K562 (cell line): ENCODE measurements around the gene F9. TPM values are rescaled to one million over a fixed set of nuclear protein-coding genes. Genes with fewer than 3 reads are reported as not detected.

ENCODE experiments used
- ATAC-seq: fragments of 200-7000 bp; cut with Tn5 transposase; 3 replicates; pipeline ENCODE4 v1.9.1; 2020; ENCODE audit warnings: moderate library complexity
- BruUV-seq: library from RNA; stranded (reverse); fragments of 400-500 nt; replicated peaks from 2 replicates; lab custom pipeline; 2021; lab: Mats Ljungman, UMichigan
- CTCF ChIA-PET: fragments of 300-600 bp; formaldehyde crosslinking; extraction: SDS; loops from one replicate; lab custom pipeline; 2021; ENCODE audit warnings: low intra/inter-chr PET ratio; lab: Yijun Ruan, JAX
- POLR2A ChIA-PET: fragments of 300-600, 350-650 bp; sonication (Branson Sonifier 250); formaldehyde crosslinking; extraction: SDS; loops from one replicate; lab custom pipeline; 2021; ENCODE audit warnings: antibody characterized with exemption, inconsistent platforms; lab: Yijun Ruan, JAX
- DNase-seq, 4 experiments: peaks; one replicate each; pipeline versions ENCODE4 v3.0.0 to v3.0.0-alpha.2; 2011 to 2018; ENCODE audit warnings: low spot score in 3 of 4, mixed read lengths in 3 of 4; ENCODE audit errors: extremely low read depth in 1 of 4
- FAIRE-seq: peaks from 2 replicates; lab custom pipeline; 2011; peaks lifted over from hg19 to GRCh38; lab: Jason Lieb, UNC
- H2AFZ ChIP-seq: 2 replicates; pipeline ENCODE4 v1.6.0; 2011; ENCODE audit warnings: low read depth, low read length, control low read depth, inconsistent platforms
- H3K27ac ChIP-seq: fragments of 200-600 bp; 3 replicates; pipeline ENCODE4 v1.8.0; 2011; ENCODE audit warnings: low read depth, mild to moderate bottlenecking, control low read depth, inconsistent platforms, low read length, moderate library complexity, mixed read lengths; ENCODE audit errors: extremely low read depth
- H3K27me3 ChIP-seq, 2 experiments: fragments of 300-600 bp in 1 of 2; 2 replicates in 1 of 2; 3 replicates in 1 of 2; pipeline versions ENCODE4 v1.6.0 to v1.8.0; 2011; ENCODE audit warnings: inconsistent platforms in 2 of 2, low read length in 2 of 2, mild to moderate bottlenecking in 1 of 2, mixed read lengths in 1 of 2, moderate library complexity in 1 of 2; ENCODE audit not compliant: control insufficient read depth in 2 of 2, insufficient read depth in 2 of 2
- H3K36me3 ChIP-seq: fragments of 300-600 bp; 3 replicates; pipeline ENCODE4 v1.8.0; 2011; ENCODE audit warnings: mild to moderate bottlenecking, low read length, inconsistent platforms; ENCODE audit not compliant: control insufficient read depth, insufficient read depth
- H3K4me1 ChIP-seq, 2 experiments: fragments of 200-600 bp in 1 of 2; replicated peaks in 1 of 2; 2 replicates in 1 of 2; 3 replicates in 1 of 2; pipeline versions ENCODE4 v1.5.1 to v1.8.0; 2011; ENCODE audit warnings: inconsistent platforms in 2 of 2, low read length in 2 of 2, mild to moderate bottlenecking in 1 of 2, mixed read lengths in 1 of 2, moderate library complexity in 1 of 2; ENCODE audit not compliant: control insufficient read depth in 2 of 2, insufficient read depth in 2 of 2
- H3K4me2 ChIP-seq: 2 replicates; pipeline ENCODE4 v1.6.1; 2011; ENCODE audit warnings: low read length, control low read depth, inconsistent platforms, mixed read lengths; ENCODE audit not compliant: insufficient read depth
- H3K4me3 ChIP-seq: fragments of 200-600 bp; sonication (generic), shearing (Covaris generic); 2 replicates; pipeline ENCODE4 v1.5.1; 2016; ENCODE audit warnings: control low read depth, inconsistent platforms
- H3K79me2 ChIP-seq: fragments of 200-600 bp; 3 replicates; pipeline ENCODE4 v1.8.0; 2011; ENCODE audit warnings: low read length, inconsistent platforms; ENCODE audit not compliant: control insufficient read depth, insufficient read depth
- H3K9ac ChIP-seq, 2 experiments: 2 replicates each; pipeline versions ENCODE4 v1.6.0 to v1.6.1; 2011; ENCODE audit warnings: low read depth in 2 of 2, low read length in 2 of 2, control low read depth in 1 of 2, inconsistent platforms in 1 of 2, mild to moderate bottlenecking in 1 of 2, mixed read lengths in 1 of 2; ENCODE audit not compliant: insufficient read depth in 1 of 2
- H3K9me1 ChIP-seq: one replicate; pipeline ENCODE4 v1.6.0; 2011; ENCODE audit warnings: inconsistent platforms, mild to moderate bottlenecking, low read length, moderate library complexity; ENCODE audit not compliant: control insufficient read depth, insufficient read depth
- H3K9me3 ChIP-seq: replicated peaks from 2 replicates; pipeline ENCODE4 v1.5.1; 2011; ENCODE audit warnings: low read depth, low read length, inconsistent platforms; ENCODE audit not compliant: control insufficient read depth, insufficient read depth
- H4K20me1 ChIP-seq: replicated peaks from 2 replicates; pipeline ENCODE4 v1.6.1; 2011; ENCODE audit warnings: low read length, inconsistent platforms, mixed read lengths; ENCODE audit not compliant: control insufficient read depth, insufficient read depth
- ARID1B ChIP-seq: fragments of 450-650 bp; IDR thresholded peaks from 2 replicates; pipeline ENCODE4 v1.6.1; 2016; ENCODE audit warnings: antibody characterized with exemption, mild to moderate bottlenecking, inconsistent platforms
- ARID3A ChIP-seq: IDR thresholded peaks from 2 replicates; pipeline ENCODE4 v1.6.1; 2012; ENCODE audit warnings: low read depth, low read length, improper control_type of control experiment, borderline replicate concordance
- BCL6 ChIP-seq: fragments of 250-450 bp; sonication (Bioruptor Pico); IDR thresholded peaks from 2 replicates; pipeline ENCODE4 v1.4.0; 2020
- CCAR2 ChIP-seq: fragments of 200-400 bp; formaldehyde crosslinking; IDR thresholded peaks from 2 replicates; pipeline ENCODE4 v1.6.1; 2017; ENCODE audit warnings: mild to moderate bottlenecking, low read depth, low read length
- ILK ChIP-seq: fragments of 450-650 bp; IDR thresholded peaks from 2 replicates; pipeline ENCODE4 v1.6.1; 2016; ENCODE audit warnings: missing genetic modification characterization, low read depth, mild to moderate bottlenecking, missing compliant biosample characterization, moderate library complexity, borderline replicate concordance
- PATZ1 ChIP-seq: fragments of 250-450 bp; sonication (Bioruptor Pico); IDR thresholded peaks from 2 replicates; pipeline ENCODE4 v1.5.0; 2020; ENCODE audit warnings: mild to moderate bottlenecking, borderline replicate concordance
- RFX1 ChIP-seq: fragments of 450-650 bp; IDR thresholded peaks from 2 replicates; pipeline ENCODE4 v1.6.1; 2016; ENCODE audit warnings: mild to moderate bottlenecking, moderate library complexity
- RHOXF2B ChIP-seq: fragments of 250-450 bp; sonication (Bioruptor Pico); conservative IDR thresholded peaks from 2 replicates; pipeline ENCODE4 v1.5.1; 2021
- SP1 ChIP-seq: sonication (generic); formaldehyde crosslinking; IDR thresholded peaks from 2 replicates; pipeline ENCODE4 v1.8.1; 2022; ENCODE audit warnings: mild to moderate bottlenecking, missing genetic modification reagents
- ZNF592 ChIP-seq: fragments of 450-650 bp; IDR thresholded peaks from 2 replicates; pipeline ENCODE4 v1.6.1; 2017; ENCODE audit warnings: antibody characterized with exemption, mild to moderate bottlenecking
- WGBS: fragments of 100-300 bp; shearing (Covaris generic); methylation state at CpG from one replicate; pipeline ENCODE4 v1.1.6; 2016; ENCODE audit warnings: low coverage, mixed read lengths; ENCODE audit not compliant: insufficient coverage; ENCODE audit errors: missing lambda C conversion rate; 5-methylcytosine and 5-hydroxymethylcytosine counted together
- in situ Hi-C: fragments of 300-500 bp; cut with MboI; formaldehyde crosslinking; loops from 4 replicates; pipeline ENCODE4 v1.15.0; 2018; ENCODE audit warnings: inconsistent platforms, mixed read lengths
- intact Hi-C: fragments of 100-400 bp; cut with micrococcal nuclease; formaldehyde crosslinking; loops from 2 replicates; pipeline ENCODE4 v1.14.2; 2022
- polyA plus RNA-seq, 8 experiments: library from polyadenylated mRNA; depleted of rRNA in 4 of 8; stranded (reverse) in 5 of 8; unstranded in 3 of 8; fragments of >200 nt; fragmentation: Nextera tagmentation in 2 of 8; fragmentation: Illumina TruSeq in 1 of 8; extraction: Ambion mirVana in 2 of 8; extraction: Trizol in 1 of 8; gene quantifications; 2 replicates each; pipeline versions ENCODE4 v1.2.1 to v1.2.3, GENCODE V29; 2011 to 2014; ENCODE audit warnings: inconsistent platforms in 1 of 8, missing spikeins in 1 of 8
- total RNA-seq, 7 experiments: library from RNA; depleted of rRNA in 6 of 7; stranded (reverse); fragments of >200 nt in 6 of 7; fragmentation: Illumina TruSeq in 2 of 7; extraction: Trizol in 2 of 7; gene quantifications; 2 replicates each; pipeline versions ENCODE4 v1.2.1 to v1.2.3, GENCODE V29; 2011 to 2021; ENCODE audit warnings: low replicate concordance in 1 of 7
- TF ChIP-seq, protein P1 (sequence below): fragments of 450-650 bp; IDR thresholded peaks from 2 replicates; pipeline ENCODE4 v1.6.1; 2016; ENCODE audit warnings: mild to moderate bottlenecking
- TF ChIP-seq, protein P2 (sequence below): fragments of 250-450 bp; sonication (Bioruptor Pico); IDR thresholded peaks from 2 replicates; pipeline ENCODE4 v1.8.0; 2022; ENCODE audit warnings: moderate library complexity, mild to moderate bottlenecking, inconsistent platforms

Gene F9
- total and polyA plus RNA-seq, 9 of the 15 experiments (the other 6 are each of a cell fraction or from before 2014, with no cell fraction given): 0.09 TPM; not detected in 8

DNA sequence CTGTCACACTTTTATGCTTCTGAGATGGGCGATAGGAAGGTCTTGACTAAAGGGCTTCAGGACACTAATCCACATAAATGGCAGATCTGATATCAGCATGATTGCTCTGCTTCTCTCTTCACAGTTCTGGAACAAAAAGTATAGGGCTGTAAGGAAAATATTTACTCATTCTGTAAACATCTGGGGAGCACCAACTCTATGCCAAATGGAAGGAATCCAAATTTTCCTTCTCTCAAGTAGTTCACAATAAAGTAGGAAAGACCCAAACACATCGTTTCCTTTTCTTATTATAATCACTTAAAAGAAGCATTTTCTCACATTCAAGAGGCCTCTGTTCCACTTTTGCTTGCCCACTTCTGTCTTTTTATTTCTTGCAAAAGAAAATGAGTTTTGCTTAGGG is 45.9 kb upstream of the F9 start:
- H3K27me3 ChIP-seq: no peaks in the 10 kb centered on the region
- no TSS peak for BruUV-seq
- H3K9me3 ChIP-seq: no peaks in the 10 kb centered on the region
- FAIRE-seq (no peak), DNase-seq (no peak), ATAC-seq (no peak)
- intact Hi-C loops (no loop called here), in situ Hi-C loops (no loop called here)
- H3K27ac ChIP-seq: no peak overlapping the region
- no peak overlapping the region for H3K4me3 ChIP-seq
- ChIA-PET CTCF (no interaction called here), POLR2A (no interaction called here)
- no peak overlapping the region for H3K4me2 ChIP-seq
- 13% methylated on average over 1 of the region's 2 CpGs for WGBS
- no peaks in the 10 kb centered on the region for H3K79me2 ChIP-seq
- H3K36me3 ChIP-seq: no peaks in the 10 kb centered on the region
- no peak overlapping the region for H3K9ac ChIP-seq
- no peaks in the 10 kb centered on the region for H4K20me1 ChIP-seq
- H3K9me1 ChIP-seq: no peaks in the 10 kb centered on the region
- H3K4me1 ChIP-seq: no peaks in the 10 kb centered on the region
- no peak overlapping the region for H2AFZ ChIP-seq
- no peak for TF ChIP-seq SP1 (CRISPR knock-in tag)
- no peak for TF ChIP-seq RHOXF2B (CRISPR knock-in tag)
- no peak for TF ChIP-seq ILK
- TF ChIP-seq, protein P1, sequence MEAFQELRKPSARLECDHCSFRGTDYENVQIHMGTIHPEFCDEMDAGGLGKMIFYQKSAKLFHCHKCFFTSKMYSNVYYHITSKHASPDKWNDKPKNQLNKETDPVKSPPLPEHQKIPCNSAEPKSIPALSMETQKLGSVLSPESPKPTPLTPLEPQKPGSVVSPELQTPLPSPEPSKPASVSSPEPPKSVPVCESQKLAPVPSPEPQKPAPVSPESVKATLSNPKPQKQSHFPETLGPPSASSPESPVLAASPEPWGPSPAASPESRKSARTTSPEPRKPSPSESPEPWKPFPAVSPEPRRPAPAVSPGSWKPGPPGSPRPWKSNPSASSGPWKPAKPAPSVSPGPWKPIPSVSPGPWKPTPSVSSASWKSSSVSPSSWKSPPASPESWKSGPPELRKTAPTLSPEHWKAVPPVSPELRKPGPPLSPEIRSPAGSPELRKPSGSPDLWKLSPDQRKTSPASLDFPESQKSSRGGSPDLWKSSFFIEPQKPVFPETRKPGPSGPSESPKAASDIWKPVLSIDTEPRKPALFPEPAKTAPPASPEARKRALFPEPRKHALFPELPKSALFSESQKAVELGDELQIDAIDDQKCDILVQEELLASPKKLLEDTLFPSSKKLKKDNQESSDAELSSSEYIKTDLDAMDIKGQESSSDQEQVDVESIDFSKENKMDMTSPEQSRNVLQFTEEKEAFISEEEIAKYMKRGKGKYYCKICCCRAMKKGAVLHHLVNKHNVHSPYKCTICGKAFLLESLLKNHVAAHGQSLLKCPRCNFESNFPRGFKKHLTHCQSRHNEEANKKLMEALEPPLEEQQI: no peak
- no peak for TF ChIP-seq ZNF592
- no peak for TF ChIP-seq PATZ1 (CRISPR knock-in tag)
- no peak for TF ChIP-seq ARID1B
- TF ChIP-seq, protein P2, sequence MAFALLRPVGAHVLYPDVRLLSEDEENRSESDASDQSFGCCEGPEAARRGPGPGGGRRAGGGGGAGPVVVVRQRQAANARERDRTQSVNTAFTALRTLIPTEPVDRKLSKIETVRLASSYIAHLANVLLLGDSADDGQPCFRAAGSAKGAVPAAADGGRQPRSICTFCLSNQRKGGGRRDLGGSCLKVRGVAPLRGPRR (CRISPR knock-in tag): no peak
- no peak for TF ChIP-seq BCL6 (CRISPR knock-in tag)
- TF ChIP-seq CCAR2: no peak
- TF ChIP-seq ARID3A: no peak
- no peak for TF ChIP-seq RFX1
